Sigmoid colon (tissue), 3 donors: ENCODE measurements around the gene TAS1R2.

Source experiments
- POLR2A ChIP-seq, 2 donors: fragments of 450-650 bp; IDR thresholded peaks; one replicate each; pipeline ENCODE4 v1.6.1; 2016; ENCODE audit warnings: antibody characterized with exemption in 2 of 2, mild to moderate bottlenecking in 2 of 2, moderate library complexity in 2 of 2
- TF ChIP-seq, protein P1 (sequence below), 4 experiments: fragments of 450-650 bp in 3 of 4; fragments of 200-600 bp in 1 of 4; IDR thresholded peaks; one replicate each; pipeline ENCODE4 v1.5.1; 2016 to 2019; ENCODE audit warnings: antibody characterized with exemption in 4 of 4, mild to moderate bottlenecking in 3 of 4, moderate library complexity in 2 of 4

DNA sequence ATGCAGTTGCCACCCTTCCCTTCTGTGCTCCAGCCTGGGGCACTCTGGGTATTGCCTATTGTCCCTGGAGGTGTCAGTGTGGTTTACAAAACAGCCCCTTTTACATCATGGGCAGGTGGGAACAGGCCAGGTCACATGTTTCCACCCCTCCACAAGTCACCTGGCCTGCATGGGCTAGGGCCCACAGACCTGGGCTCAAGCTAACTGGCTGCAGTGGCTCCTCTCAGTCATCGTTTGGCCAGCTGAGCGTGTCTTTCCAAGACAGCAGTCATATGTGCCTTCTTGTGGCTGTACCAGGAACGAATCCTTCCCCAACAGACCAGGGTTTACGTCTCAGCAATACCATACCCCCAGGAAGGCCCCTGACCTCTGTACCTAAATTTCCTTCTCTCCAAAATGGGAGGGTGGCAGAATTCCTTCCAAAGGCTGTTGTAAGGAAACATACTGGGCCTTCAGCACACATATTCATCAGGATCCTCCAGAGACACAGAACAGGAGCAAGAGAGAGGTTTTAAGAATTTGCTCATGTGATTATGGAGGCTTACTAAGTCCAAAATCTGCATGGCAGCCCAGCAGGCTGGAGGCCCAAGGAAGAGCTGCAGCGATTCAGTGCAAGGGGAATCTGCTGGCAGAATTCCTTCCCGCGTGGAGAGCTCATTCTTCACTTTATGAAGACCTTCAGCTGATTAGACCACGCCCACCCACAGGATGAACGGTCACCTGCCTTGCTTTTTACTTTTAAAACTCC is 10.6 kb upstream of the TAS1R2 start:
- no peak for TF ChIP-seq POLR2A (IDR thresholded peaks at IDR 0.05)
- TF ChIP-seq, protein P1, sequence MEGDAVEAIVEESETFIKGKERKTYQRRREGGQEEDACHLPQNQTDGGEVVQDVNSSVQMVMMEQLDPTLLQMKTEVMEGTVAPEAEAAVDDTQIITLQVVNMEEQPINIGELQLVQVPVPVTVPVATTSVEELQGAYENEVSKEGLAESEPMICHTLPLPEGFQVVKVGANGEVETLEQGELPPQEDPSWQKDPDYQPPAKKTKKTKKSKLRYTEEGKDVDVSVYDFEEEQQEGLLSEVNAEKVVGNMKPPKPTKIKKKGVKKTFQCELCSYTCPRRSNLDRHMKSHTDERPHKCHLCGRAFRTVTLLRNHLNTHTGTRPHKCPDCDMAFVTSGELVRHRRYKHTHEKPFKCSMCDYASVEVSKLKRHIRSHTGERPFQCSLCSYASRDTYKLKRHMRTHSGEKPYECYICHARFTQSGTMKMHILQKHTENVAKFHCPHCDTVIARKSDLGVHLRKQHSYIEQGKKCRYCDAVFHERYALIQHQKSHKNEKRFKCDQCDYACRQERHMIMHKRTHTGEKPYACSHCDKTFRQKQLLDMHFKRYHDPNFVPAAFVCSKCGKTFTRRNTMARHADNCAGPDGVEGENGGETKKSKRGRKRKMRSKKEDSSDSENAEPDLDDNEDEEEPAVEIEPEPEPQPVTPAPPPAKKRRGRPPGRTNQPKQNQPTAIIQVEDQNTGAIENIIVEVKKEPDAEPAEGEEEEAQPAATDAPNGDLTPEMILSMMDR (IDR thresholded peaks at IDR 0.05), result no peak
